IMR-90 (cell line): Measurements from ENCODE around the gene CDC25B. TPM values are rescaled to one million over a fixed set of nuclear protein-coding genes. Genes with fewer than 3 reads are reported as not detected.

Experiments
- ATAC-seq: fragments of 200-7000 bp; cut with Tn5 transposase; 2 replicates; pipeline ENCODE4 v1.9.1; 2020; ENCODE audit warnings: low read depth, mild to moderate bottlenecking, moderate library complexity
- BruUV-seq: library from RNA; stranded (reverse); fragments of 400-500 nt; replicated peaks from 2 replicates; lab custom pipeline; 2021; lab: Mats Ljungman, UMichigan
- CTCF ChIA-PET: fragments of 300-600 bp; formaldehyde crosslinking; extraction: SDS; loops from one replicate; lab custom pipeline; 2021; ENCODE audit warnings: antibody characterized with exemption; lab: Yijun Ruan, JAX
- POLR2A ChIA-PET: fragments of 300-600 bp; sonication (Branson Sonifier 250); formaldehyde crosslinking; loops from one replicate; lab custom pipeline; 2022; ENCODE audit warnings: antibody characterized with exemption; ENCODE audit not compliant: unreplicated experiment; lab: Charles Lee
- DNase-seq: peaks from one replicate; pipeline ENCODE4 v3.0.0; 2013
- H2AFZ ChIP-seq: replicated peaks from 2 replicates; pipeline ENCODE3; 2013; ENCODE audit warnings: low read length, mild to moderate bottlenecking; ENCODE audit not compliant: poor library complexity
- H2AK5ac ChIP-seq: 2 replicates; pipeline ENCODE4 v1.6.1; 2013; ENCODE audit warnings: low read depth, low read length, inconsistent platforms
- H2AK9ac ChIP-seq: replicated peaks from 2 replicates; pipeline ENCODE3; 2013; ENCODE audit warnings: mild to moderate bottlenecking, low read depth, low read length, moderate library complexity; ENCODE audit not compliant: poor library complexity
- H2BK120ac ChIP-seq: 2 replicates; pipeline ENCODE4 v1.6.1; 2013; ENCODE audit warnings: low read depth, low read length, inconsistent platforms
- H2BK15ac ChIP-seq: 3 replicates; pipeline ENCODE4 v1.6.1; 2013; ENCODE audit warnings: low read depth, low read length, inconsistent platforms
- H2BK20ac ChIP-seq: 2 replicates; pipeline ENCODE4 v1.6.1; 2013; ENCODE audit warnings: low read depth, mild to moderate bottlenecking, inconsistent platforms, low read length, moderate library complexity
- H2BK5ac ChIP-seq: 2 replicates; pipeline ENCODE4 v1.6.1; 2013; ENCODE audit warnings: mild to moderate bottlenecking, low read depth, low read length, inconsistent platforms; ENCODE audit not compliant: poor library complexity, severe bottlenecking
- H3K14ac ChIP-seq: replicated peaks from 2 replicates; pipeline ENCODE4 v1.6.1; 2013; ENCODE audit warnings: low read depth, low read length, inconsistent platforms
- H3K18ac ChIP-seq: 2 replicates; pipeline ENCODE4 v1.6.1; 2013; ENCODE audit warnings: low read depth, low read length, control low read depth
- H3K23ac ChIP-seq: 2 replicates; pipeline ENCODE4 v1.6.1; 2013; ENCODE audit warnings: low read depth, low read length, inconsistent platforms
- H3K27ac ChIP-seq: 2 replicates; pipeline ENCODE4 v1.5.1; 2013; ENCODE audit warnings: mild to moderate bottlenecking, control low read depth, low read length; ENCODE audit not compliant: insufficient read depth
- H3K27me3 ChIP-seq: 2 replicates; pipeline ENCODE4 v1.6.1; 2013; ENCODE audit warnings: low read length; ENCODE audit not compliant: control insufficient read depth, insufficient read depth
- H3K36me3 ChIP-seq: 2 replicates; pipeline ENCODE4 v1.6.1; 2013; ENCODE audit warnings: low read length, mixed read lengths; ENCODE audit not compliant: control insufficient read depth, insufficient read depth
- H3K4ac ChIP-seq: 2 replicates; pipeline ENCODE4 v1.6.1; 2013; ENCODE audit warnings: low read depth, low read length, inconsistent platforms
- H3K4me1 ChIP-seq: 2 replicates; pipeline ENCODE4 v1.6.1; 2013; ENCODE audit warnings: low read length, mixed read lengths; ENCODE audit not compliant: control insufficient read depth, insufficient read depth
- H3K4me2 ChIP-seq: 2 replicates; pipeline ENCODE4 v1.6.1; 2013; ENCODE audit warnings: low read depth, mild to moderate bottlenecking, control low read depth, low read length, moderate library complexity
- H3K4me3 ChIP-seq: 2 replicates; pipeline ENCODE4 v1.5.1; 2013; ENCODE audit warnings: low read depth, mild to moderate bottlenecking, control low read depth, low read length, moderate library complexity; ENCODE audit not compliant: insufficient read depth
- H3K56ac ChIP-seq: 2 replicates; pipeline ENCODE4 v1.6.1; 2013; ENCODE audit warnings: low read length, inconsistent platforms; ENCODE audit not compliant: insufficient read depth; ENCODE audit errors: extremely low read depth
- H3K79me1 ChIP-seq, 2 experiments: 2 replicates each; pipeline ENCODE4 v1.6.1; 2013; ENCODE audit warnings: low read length in 2 of 2, inconsistent platforms in 1 of 2, low read depth in 1 of 2
- H3K9ac ChIP-seq: 2 replicates; pipeline ENCODE4 v1.6.1; 2013; ENCODE audit warnings: low read depth, low read length, control low read depth
- H3K9me1 ChIP-seq: 2 replicates; pipeline ENCODE4 v1.6.1; 2013; ENCODE audit warnings: low read length, inconsistent platforms; ENCODE audit not compliant: insufficient read depth
- H3K9me3 ChIP-seq: 2 replicates; pipeline ENCODE4 v1.6.1; 2013; ENCODE audit warnings: low read length; ENCODE audit not compliant: control insufficient read depth, insufficient read depth
- H4K20me1 ChIP-seq: 2 replicates; pipeline ENCODE4 v1.6.1; 2013; ENCODE audit warnings: low read length, inconsistent platforms; ENCODE audit not compliant: insufficient read depth
- H4K5ac ChIP-seq: 2 replicates; pipeline ENCODE4 v1.6.1; 2013; ENCODE audit warnings: mild to moderate bottlenecking, low read depth, low read length, control low read depth
- H4K8ac ChIP-seq, 2 experiments: 2 replicates each; pipeline ENCODE4 v1.6.1; 2013; ENCODE audit warnings: low read depth in 2 of 2, low read length in 2 of 2, control low read depth in 1 of 2, inconsistent platforms in 1 of 2
- H4K91ac ChIP-seq: 2 replicates; pipeline ENCODE4 v1.6.1; 2013; ENCODE audit warnings: low read depth, low read length, inconsistent platforms; ENCODE audit not compliant: insufficient read depth
- FOS ChIP-seq: fragments of 150-350 bp; IDR thresholded peaks from 2 replicates; pipeline ENCODE4 v1.6.1; 2016; ENCODE audit warnings: low read depth, low read length
- NFE2L2 ChIP-seq: fragments of 150-350 bp; IDR thresholded peaks from 2 replicates; pipeline ENCODE4 v1.6.1; 2016; ENCODE audit warnings: low read depth, mild to moderate bottlenecking, low read length
- RAD21 ChIP-seq: IDR thresholded peaks from 2 replicates; pipeline ENCODE4 v1.6.1; 2012; ENCODE audit warnings: low read length, improper control_type of control experiment
- RFX5 ChIP-seq: IDR thresholded peaks from 2 replicates; pipeline ENCODE4 v1.8.0; 2012; ENCODE audit warnings: low read depth, mild to moderate bottlenecking, low read length, moderate library complexity
- WGBS, 2 experiments: methylation state at CpG; one replicate each; pipeline versions ENCODE4 v1.1.5 to v1.1.7; 2013; ENCODE audit warnings: missing lambda C conversion rate in 2 of 2; ENCODE audit not compliant: insufficient read length in 1 of 2; ENCODE audit errors: extremely low coverage in 2 of 2; 5-methylcytosine and 5-hydroxymethylcytosine counted together
- dilution Hi-C: fragments of 300-500 bp; cut with HindIII; formaldehyde crosslinking; loops from one replicate; pipeline ENCODE4 v1.14.3; 2018; ENCODE audit warnings: low sequenced_read_pairs; ENCODE audit not compliant: unreplicated experiment
- in situ Hi-C: fragments of 300-500 bp; cut with MboI; formaldehyde crosslinking; loops from 3 replicates; pipeline ENCODE4 v1.14.3; 2019; ENCODE audit warnings: low sequenced_read_pairs, inconsistent platforms, mixed read lengths
- intact Hi-C: fragments of 100-400 bp; cut with micrococcal nuclease; formaldehyde crosslinking; loops from 2 replicates; pipeline ENCODE4 v1.10.0; 2022
- polyA plus RNA-seq, 3 experiments: library from polyadenylated mRNA; depleted of rRNA; stranded (reverse); fragments of >200 nt; gene quantifications; 2 replicates each; pipeline ENCODE4 v1.2.3, GENCODE V29; 2012; ENCODE audit warnings: low replicate concordance in 1 of 3
- total RNA-seq: library from RNA; depleted of rRNA; stranded (reverse); fragments of >200 nt; gene quantifications from 2 replicates; pipeline ENCODE4 v1.2.3, GENCODE V29; 2012

The CDC25B gene
- total and polyA plus RNA-seq, 2 of the 4 experiments (the other 2 are of a cell fraction) = 14.5 to 50.5 TPM

DNA sequence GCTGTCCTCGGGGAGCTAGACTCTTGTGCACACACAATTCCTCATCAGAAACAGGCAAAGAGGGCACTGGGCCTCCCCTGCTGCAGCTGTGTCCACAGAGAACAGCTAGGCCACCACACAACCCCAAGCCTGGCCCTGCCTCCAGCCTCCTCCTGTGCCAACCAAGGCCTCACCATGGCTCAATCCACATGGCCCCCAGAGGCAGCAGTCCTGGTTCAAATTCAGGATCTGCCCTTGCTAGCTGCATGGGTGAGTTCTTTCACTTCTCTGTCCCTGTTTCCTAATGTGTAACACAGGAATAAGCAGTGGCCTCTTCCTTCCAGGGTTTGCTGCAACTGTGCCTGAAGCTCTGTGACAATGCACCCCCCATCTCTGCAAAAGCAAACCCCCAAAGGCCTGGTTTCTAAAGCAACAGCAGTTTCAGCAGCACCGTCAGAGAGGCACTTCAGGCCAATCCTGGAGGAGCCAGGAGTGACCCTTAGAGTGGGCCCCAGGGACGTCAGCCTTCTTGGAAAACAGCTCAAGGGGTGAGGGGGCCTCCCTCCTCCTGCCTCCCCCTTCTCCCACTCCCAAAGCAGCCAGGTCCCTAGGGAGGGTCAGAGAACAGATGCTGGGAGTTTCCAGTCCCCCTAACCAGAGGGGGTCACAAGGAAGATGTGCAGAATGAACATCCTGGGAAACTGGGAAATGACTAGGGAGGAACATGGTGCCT is 30.8 kb upstream of the CDC25B start (continued):
- no peak for TF ChIP-seq FOS

DNA sequence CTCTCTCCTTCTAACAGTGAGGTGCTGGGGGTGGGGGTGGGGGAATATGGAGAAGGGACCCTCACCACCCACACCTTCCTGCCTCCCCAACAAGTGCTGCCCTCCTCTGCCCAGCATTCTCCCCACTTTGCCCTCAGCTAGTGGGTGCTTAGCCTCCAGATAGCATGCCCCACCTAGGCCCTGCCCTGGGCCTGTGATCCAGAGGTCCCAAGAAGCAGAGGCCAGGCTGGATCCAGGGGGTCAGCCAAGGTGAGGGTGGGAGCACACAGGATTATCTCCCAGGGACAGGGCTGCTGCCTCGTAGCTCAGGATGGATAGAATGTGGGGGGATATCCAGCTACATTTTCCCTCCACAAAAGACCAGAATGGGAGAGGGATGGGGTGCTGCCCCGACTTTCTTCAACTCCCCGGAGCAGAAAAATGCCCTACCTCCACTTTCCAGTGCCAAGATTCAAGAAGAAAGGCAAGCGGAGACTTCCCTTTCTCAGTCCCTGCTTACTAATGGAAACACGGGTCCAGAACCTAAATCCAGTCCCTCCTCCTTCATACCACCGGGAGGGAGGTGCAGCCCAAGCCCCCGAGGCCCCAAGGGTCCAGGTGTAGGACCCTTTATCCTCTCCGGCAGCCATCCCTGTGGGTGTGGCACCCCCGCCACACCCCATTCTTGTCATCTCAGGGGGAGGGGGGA is 29.5 kb upstream of the CDC25B start:
- Histone ChIP-seq H3K4ac (peak overlapping the region; percentile 47), H3K56ac (no peak overlapping the region), H3K23ac (peak overlapping the region; percentile 68; the same call in 1 of the 2 replicates), H2BK5ac (no peak overlapping the region), H3K79me1 (peaks cover 15 to 30% of the 10 kb centered on the region in 2 experiments), H2AK9ac (peak overlapping the region; percentile 94), H3K9me3 (no peaks in the 10 kb centered on the region), H4K8ac (peak overlapping the region; percentile 31 to 39; a peak in 2 of 4 replicates), H3K36me3 (no peaks in the 10 kb centered on the region), H3K18ac (no peak overlapping the region), H3K9me1 (no peaks in the 10 kb centered on the region; the same call in 1 of the 2 replicates), H4K20me1 (no peaks in the 10 kb centered on the region; the same call in 1 of the 2 replicates), H4K91ac (no peak overlapping the region), H3K4me1 (peaks cover 11% of the 10 kb centered on the region), H3K27me3 (no peaks in the 10 kb centered on the region), H3K4me2 (peak overlapping the region; percentile 99), H2BK15ac (no peak overlapping the region), H3K4me3 (peak overlapping the region; percentile 63), H2AFZ (peak overlapping the region; percentile 96), H4K5ac (no peak overlapping the region), H2BK20ac (no peak overlapping the region), H2AK5ac (peak overlapping the region; percentile 76; the same call in 1 of the 2 replicates), H2BK120ac (no peak overlapping the region), H3K27ac (no peak overlapping the region), H3K9ac (peak overlapping the region; percentile 71), H3K14ac (no peak overlapping the region; the same call in 1 of the 2 replicates)
- DNase-seq = no peak
- dilution Hi-C loops = no loop called here
- TF ChIP-seq RAD21 = no peak
- TF ChIP-seq NFE2L2 = no peak
- no peak for TF ChIP-seq RFX5
- in situ Hi-C loops = no loop called here
- no peak for ATAC-seq
- POLR2A ChIA-PET = no interaction called here
- CTCF ChIA-PET = no interaction called here
- intact Hi-C loops = loop anchor here (5.0 kb wide), 1 partner anchor 89 kb away; no protein-coding TSS in a partner anchor
- WGBS, 2 experiments = no CpG with 5 or more reads among the region's 9 CpGs
- BruUV-seq = no TSS peak
